Karpas-422 (cell line): ENCODE results near the gene ACOT7. TPM values are rescaled to one million over a fixed set of nuclear protein-coding genes. Genes with fewer than 3 reads are reported as not detected.

ENCODE experiments used
- DNase-seq: peaks from one replicate; pipeline ENCODE4 v3.0.0-alpha.2; 2015
- H2AFZ ChIP-seq: fragments of 200-600 bp; sonication (generic); 2 replicates; pipeline ENCODE4 v1.6.1; 2014; ENCODE audit warnings: antibody characterized with exemption, low read length, mixed read lengths
- H3K27ac ChIP-seq: fragments of 200-600 bp; sonication (generic); 2 replicates; pipeline ENCODE4 v1.5.1; 2014; ENCODE audit warnings: mild to moderate bottlenecking, low read length, moderate library complexity
- H3K27me3 ChIP-seq: fragments of 200-600 bp; sonication (generic); 2 replicates; pipeline ENCODE4 v1.6.1; 2014; ENCODE audit warnings: low read length, mixed read lengths
- H3K36me3 ChIP-seq: fragments of 200-600 bp; sonication (generic); 2 replicates; pipeline ENCODE4 v1.6.1; 2014; ENCODE audit warnings: low read length, mixed read lengths; ENCODE audit not compliant: insufficient read depth
- H3K4me1 ChIP-seq: fragments of 200-600 bp; sonication (generic); 2 replicates; pipeline ENCODE4 v1.6.1; 2014; ENCODE audit warnings: mild to moderate bottlenecking, low read length, mixed read lengths
- H3K4me2 ChIP-seq: fragments of 200-600 bp; sonication (generic); 2 replicates; pipeline ENCODE4 v1.6.1; 2014; ENCODE audit warnings: low read length, low read depth, mild to moderate bottlenecking; ENCODE audit not compliant: poor library complexity, severe bottlenecking
- H3K4me3 ChIP-seq: fragments of 200-600 bp; sonication (generic); 2 replicates; pipeline ENCODE4 v1.5.1; 2014; ENCODE audit warnings: mild to moderate bottlenecking, antibody characterized with exemption, low read length, mixed read lengths
- H3K79me2 ChIP-seq: fragments of 200-600 bp; sonication (generic); 2 replicates; pipeline ENCODE4 v1.6.1; 2014; ENCODE audit warnings: mild to moderate bottlenecking, low read length, mixed read lengths
- H3K9ac ChIP-seq: fragments of 200-600 bp; sonication (generic); 2 replicates; pipeline ENCODE4 v1.6.0; 2014; ENCODE audit warnings: low read length
- H3K9me2 ChIP-seq: fragments of 200-600 bp; sonication (generic), shearing (Covaris generic); replicated peaks from 2 replicates; pipeline ENCODE4 v1.6.0; 2014; ENCODE audit warnings: mild to moderate bottlenecking, low read length, moderate library complexity; ENCODE audit not compliant: insufficient read depth
- H3K9me3 ChIP-seq: fragments of 300-700, 200-600 bp; sonication (generic); 2 replicates; pipeline ENCODE4 v1.6.1; 2014; ENCODE audit warnings: low read length, mixed read lengths
- H4K20me1 ChIP-seq: fragments of 200-600 bp; sonication (generic); 2 replicates; pipeline ENCODE4 v1.6.1; 2014; ENCODE audit warnings: mild to moderate bottlenecking, antibody characterized with exemption, low read length, low read depth; ENCODE audit not compliant: insufficient read depth
- total RNA-seq: library from RNA; depleted of rRNA; stranded (reverse); fragments of >200 nt; shearing (Covaris generic); gene quantifications from 2 replicates; pipeline ENCODE4 v1.2.3, GENCODE V29; 2014; ENCODE audit warnings: low replicate concordance

Gene ACOT7
- total RNA-seq, 1 experiment from 2014 or later: 11.8 TPM

DNA sequence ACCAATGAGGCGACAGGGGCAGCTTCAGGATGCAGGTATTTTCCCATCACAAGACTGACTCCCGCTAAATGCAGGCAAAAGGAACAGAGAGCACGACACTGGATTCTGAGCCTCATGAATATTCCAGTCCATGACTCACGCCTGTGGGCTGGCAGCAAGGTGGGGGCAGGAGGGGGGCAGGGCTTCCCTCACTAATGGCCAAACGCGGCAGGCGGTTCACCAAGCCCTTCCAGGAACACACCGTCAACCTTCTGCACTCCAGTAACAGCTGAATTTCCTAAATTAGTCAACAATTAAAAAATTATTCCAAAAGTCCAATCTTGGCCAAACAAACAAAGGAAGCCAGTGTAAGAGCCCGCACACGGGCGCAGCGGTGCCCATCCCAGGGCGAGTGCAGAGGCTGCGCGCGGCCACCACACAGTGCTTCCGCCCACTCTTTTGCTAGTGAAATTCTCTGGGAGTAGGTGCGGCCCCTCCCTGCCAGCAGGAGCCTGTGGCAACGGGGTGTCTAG is 120.1 kb downstream of the ACOT7 start:
- H3K27me3 ChIP-seq: no peaks in the 10 kb centered on the region
- no peak overlapping the region for H3K4me3 ChIP-seq
- H3K36me3 ChIP-seq: no peaks in the 10 kb centered on the region
- H3K27ac ChIP-seq: no peak overlapping the region
- no peak for DNase-seq
- no peaks in the 10 kb centered on the region for H3K4me1 ChIP-seq
- no peak overlapping the region for H3K4me2 ChIP-seq
- no peaks in the 10 kb centered on the region for H3K9me3 ChIP-seq
- no peak overlapping the region for H2AFZ ChIP-seq
- H3K9me2 ChIP-seq: no peaks in the 10 kb centered on the region
- H3K9ac ChIP-seq: no peak overlapping the region
- peaks cover 7% of the 10 kb centered on the region; the same call in 1 of the 2 replicates for H4K20me1 ChIP-seq
- H3K79me2 ChIP-seq: no peaks in the 10 kb centered on the region

DNA sequence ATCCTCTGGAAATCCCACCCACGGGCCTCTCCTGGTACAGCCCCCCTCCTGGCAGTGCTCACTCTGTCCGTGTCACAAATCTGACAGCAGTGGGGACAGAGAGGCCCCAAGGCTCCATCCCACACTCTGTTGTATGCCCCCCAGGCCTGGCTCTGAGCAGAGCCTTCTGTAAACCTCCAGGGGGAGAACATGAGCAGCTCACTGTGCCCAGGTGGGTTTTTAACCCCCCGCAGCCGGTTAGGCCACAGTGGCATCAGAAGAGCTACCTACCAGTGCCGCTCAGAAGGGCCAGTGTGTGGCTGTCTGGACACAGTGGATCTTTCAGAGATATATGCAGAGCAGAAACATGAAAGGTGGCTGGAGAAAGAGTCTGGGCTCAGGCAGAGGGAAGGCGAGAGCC is 120.7 kb downstream of the ACOT7 start:
- Histone ChIP-seq H3K79me2 (no peaks in the 10 kb centered on the region), H3K36me3 (no peaks in the 10 kb centered on the region), H3K27ac (no peak overlapping the region), H3K4me3 (no peak overlapping the region), H3K27me3 (no peaks in the 10 kb centered on the region), H3K4me1 (no peaks in the 10 kb centered on the region), H2AFZ (no peak overlapping the region), H4K20me1 (peaks cover 7% of the 10 kb centered on the region; the same call in 1 of the 2 replicates), H3K4me2 (no peak overlapping the region), H3K9me2 (no peaks in the 10 kb centered on the region), H3K9me3 (no peaks in the 10 kb centered on the region), H3K9ac (no peak overlapping the region)
- no peak for DNase-seq

DNA sequence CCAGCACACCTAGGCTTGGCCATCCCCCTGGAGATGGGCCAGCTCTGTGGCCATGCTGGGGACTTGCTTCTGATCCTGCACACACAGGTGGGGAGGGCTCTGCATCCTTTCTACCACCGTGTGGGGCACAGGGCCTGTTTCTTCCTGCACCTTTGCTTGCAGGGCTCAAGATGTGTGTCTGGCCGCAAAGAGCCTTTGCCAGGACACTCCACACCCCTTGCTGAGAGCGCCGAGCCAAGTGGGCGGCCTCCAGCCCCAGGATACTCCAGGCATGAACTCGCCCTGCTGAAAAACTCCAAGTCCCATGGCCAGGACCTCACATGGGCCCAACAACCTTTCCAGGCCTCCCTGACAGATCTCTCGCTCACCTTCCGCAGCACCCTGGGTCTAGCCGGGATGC is 121.1 kb downstream of the ACOT7 start:
- Histone ChIP-seq H4K20me1 (peaks cover 7% of the 10 kb centered on the region; the same call in 1 of the 2 replicates), H3K4me3 (no peak overlapping the region), H3K36me3 (no peaks in the 10 kb centered on the region), H3K4me2 (no peak overlapping the region), H3K9ac (no peak overlapping the region), H3K27ac (no peak overlapping the region), H3K79me2 (no peaks in the 10 kb centered on the region), H3K9me3 (no peaks in the 10 kb centered on the region), H3K27me3 (no peaks in the 10 kb centered on the region), H3K4me1 (no peaks in the 10 kb centered on the region), H2AFZ (no peak overlapping the region), H3K9me2 (no peaks in the 10 kb centered on the region)
- DNase-seq: no peak

DNA sequence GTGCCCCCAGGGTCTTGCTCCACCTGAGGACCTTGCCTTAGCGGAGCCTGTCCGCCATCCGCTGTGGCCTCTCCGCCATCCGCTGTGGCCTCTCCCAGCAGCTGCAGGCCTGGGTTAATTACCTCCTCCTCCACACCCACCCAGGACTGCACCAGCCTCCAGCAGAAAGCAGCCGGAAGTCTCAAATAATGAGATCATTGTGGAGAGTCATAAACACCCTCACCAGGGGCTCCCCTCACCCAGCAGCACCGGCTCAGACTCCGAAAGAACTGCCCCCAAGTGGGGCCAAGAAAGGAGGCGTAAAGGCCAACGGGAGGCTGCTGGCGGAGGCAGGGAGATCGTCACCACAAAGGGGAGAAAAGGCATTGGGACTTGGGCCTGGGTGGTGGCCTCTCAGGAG is 122.0 kb downstream of the ACOT7 start:
- Histone ChIP-seq H3K79me2 (no peaks in the 10 kb centered on the region), H4K20me1 (peaks cover 7% of the 10 kb centered on the region; the same call in 1 of the 2 replicates), H2AFZ (no peak overlapping the region), H3K9me3 (no peaks in the 10 kb centered on the region), H3K4me2 (no peak overlapping the region), H3K4me3 (no peak overlapping the region), H3K27me3 (no peaks in the 10 kb centered on the region), H3K27ac (no peak overlapping the region), H3K9me2 (no peaks in the 10 kb centered on the region), H3K36me3 (no peaks in the 10 kb centered on the region), H3K4me1 (no peaks in the 10 kb centered on the region), H3K9ac (no peak overlapping the region)
- no peak for DNase-seq

DNA sequence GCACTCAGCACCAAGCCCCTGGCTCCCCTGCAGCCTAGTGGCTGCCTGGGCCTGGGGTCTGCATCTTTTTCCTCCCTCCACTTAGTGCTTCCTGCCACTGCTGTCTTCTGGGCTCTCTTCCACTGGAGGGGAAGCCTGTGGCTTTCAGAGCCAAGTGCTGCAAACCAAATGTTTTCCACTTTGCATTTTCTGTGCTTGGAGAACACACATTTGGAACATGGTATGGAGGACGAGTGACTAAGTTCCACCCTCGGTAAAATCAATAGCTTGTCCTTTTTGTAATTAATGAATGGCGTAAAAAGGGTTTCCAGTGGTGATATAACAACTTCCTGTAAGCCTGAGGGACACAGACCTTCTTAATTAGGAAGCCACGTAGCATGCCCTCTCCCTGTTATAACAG is 122.6 kb downstream of the ACOT7 start:
- no peak overlapping the region for H3K4me2 ChIP-seq
- H4K20me1 ChIP-seq: peaks cover 7% of the 10 kb centered on the region; the same call in 1 of the 2 replicates
- H3K79me2 ChIP-seq: no peaks in the 10 kb centered on the region
- no peak overlapping the region for H3K9ac ChIP-seq
- no peaks in the 10 kb centered on the region for H3K4me1 ChIP-seq
- no peaks in the 10 kb centered on the region for H3K9me2 ChIP-seq
- no peak overlapping the region for H3K27ac ChIP-seq
- no peaks in the 10 kb centered on the region for H3K9me3 ChIP-seq
- no peak overlapping the region for H3K4me3 ChIP-seq
- no peaks in the 10 kb centered on the region for H3K27me3 ChIP-seq
- no peak for DNase-seq
- no peak overlapping the region for H2AFZ ChIP-seq
- H3K36me3 ChIP-seq: no peaks in the 10 kb centered on the region

DNA sequence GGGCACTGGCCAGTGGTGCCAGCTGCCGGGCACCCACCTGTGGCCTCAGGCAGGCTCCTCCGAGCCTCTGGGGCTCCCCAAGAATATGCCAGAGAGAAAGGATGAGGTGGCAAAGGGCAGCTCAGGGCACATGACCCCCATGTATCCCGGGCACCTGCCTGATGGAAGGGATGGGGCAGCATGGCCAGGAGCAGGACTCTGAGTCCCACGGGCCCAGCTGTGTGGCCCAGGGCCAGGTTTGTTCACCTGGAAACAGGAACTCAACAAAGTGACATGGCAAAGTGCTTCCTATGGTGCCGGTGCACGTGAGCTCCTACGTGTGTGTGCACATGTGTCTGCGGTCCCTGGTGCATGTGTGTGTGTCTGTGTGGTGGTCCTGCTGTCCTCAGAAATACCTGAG is 123.2 kb downstream of the ACOT7 start:
- Histone ChIP-seq H3K9me2 (no peaks in the 10 kb centered on the region), H3K4me2 (no peak overlapping the region), H3K4me1 (no peaks in the 10 kb centered on the region), H4K20me1 (peaks cover 7% of the 10 kb centered on the region; the same call in 1 of the 2 replicates), H3K4me3 (no peak overlapping the region), H3K36me3 (no peaks in the 10 kb centered on the region), H3K27me3 (no peaks in the 10 kb centered on the region), H2AFZ (no peak overlapping the region), H3K9ac (no peak overlapping the region), H3K27ac (no peak overlapping the region), H3K79me2 (no peaks in the 10 kb centered on the region), H3K9me3 (no peaks in the 10 kb centered on the region)
- DNase-seq: no peak

DNA sequence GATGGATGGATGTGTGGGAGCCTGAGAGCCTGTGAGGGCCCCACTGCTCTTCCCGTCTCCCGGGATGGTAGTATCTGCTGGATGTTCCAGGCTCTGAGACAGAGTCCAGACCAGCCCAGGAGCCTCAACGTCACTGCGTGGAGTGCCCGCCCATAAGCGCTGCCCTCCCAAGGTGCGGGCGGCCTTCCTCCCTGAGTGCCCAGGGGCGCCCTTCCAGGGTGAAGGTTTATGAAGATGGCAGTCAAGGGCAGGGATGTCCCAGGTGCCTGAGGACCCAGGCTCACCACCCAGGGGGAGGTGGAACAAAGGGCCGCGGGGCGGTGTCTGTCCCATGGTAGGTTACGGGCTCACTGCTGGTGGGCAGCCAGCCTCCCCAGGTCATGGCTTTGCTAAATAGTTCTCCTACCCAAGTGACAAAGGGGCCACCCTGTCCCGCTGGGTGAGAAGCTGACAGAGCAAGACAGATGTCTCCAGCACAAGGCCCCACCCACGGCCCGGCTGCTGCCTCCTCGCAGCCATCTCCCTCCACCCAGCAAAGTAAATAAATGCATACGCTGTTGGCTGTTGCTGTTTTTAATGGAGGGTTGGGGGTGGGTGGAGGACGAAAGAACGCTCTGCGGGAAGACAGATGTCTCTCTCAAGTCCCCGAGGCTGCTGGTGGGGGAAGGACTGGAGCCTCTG is 123.7 kb downstream of the ACOT7 start:
- Histone ChIP-seq H3K27me3 (no peaks in the 10 kb centered on the region), H4K20me1 (peaks cover 7% of the 10 kb centered on the region; the same call in 1 of the 2 replicates), H3K36me3 (no peaks in the 10 kb centered on the region), H3K9ac (no peak overlapping the region), H3K27ac (no peak overlapping the region), H3K4me2 (no peak overlapping the region), H2AFZ (no peak overlapping the region), H3K4me1 (no peaks in the 10 kb centered on the region), H3K4me3 (no peak overlapping the region), H3K9me3 (no peaks in the 10 kb centered on the region), H3K9me2 (no peaks in the 10 kb centered on the region), H3K79me2 (no peaks in the 10 kb centered on the region)
- DNase-seq: no peak

DNA sequence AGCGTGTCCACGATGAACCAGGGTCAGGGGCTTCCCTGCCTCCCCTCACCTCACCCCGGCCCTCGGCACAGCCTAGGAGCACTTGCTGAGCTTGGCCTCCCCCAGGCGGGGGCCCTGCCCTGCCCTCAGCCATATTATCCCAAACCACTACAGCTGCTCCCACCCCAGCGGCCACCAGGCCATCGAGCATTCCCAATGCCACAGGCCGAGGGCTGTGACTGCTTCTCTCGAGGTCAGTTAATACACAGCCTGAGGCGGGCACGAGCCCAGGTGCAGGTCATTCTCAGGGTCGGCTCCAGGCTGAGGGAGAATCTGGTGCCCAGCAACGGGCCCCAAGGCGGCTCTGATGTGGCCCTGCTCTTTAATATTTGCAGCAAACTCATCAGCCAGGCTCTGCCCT is 124.3 kb downstream of the ACOT7 start:
- H3K27me3 ChIP-seq: no peaks in the 10 kb centered on the region
- DNase-seq: no peak
- H4K20me1 ChIP-seq: peaks cover 11% of the 10 kb centered on the region; the same call in 1 of the 2 replicates
- H2AFZ ChIP-seq: no peak overlapping the region
- H3K9me3 ChIP-seq: no peaks in the 10 kb centered on the region
- H3K27ac ChIP-seq: no peak overlapping the region
- H3K4me1 ChIP-seq: no peaks in the 10 kb centered on the region
- no peak overlapping the region for H3K4me2 ChIP-seq
- H3K79me2 ChIP-seq: no peaks in the 10 kb centered on the region
- H3K9ac ChIP-seq: no peak overlapping the region
- H3K4me3 ChIP-seq: no peak overlapping the region
- no peaks in the 10 kb centered on the region for H3K9me2 ChIP-seq
- H3K36me3 ChIP-seq: no peaks in the 10 kb centered on the region
